Kidney tubule cell (primary cell): ENCODE data around the gene RREB1.

Source experiments
- DNase-seq: peaks from one replicate; pipeline ENCODE4 v3.0.0-alpha.2; 2018; ENCODE audit warnings: low spot score

Gene RREB1

DNA sequence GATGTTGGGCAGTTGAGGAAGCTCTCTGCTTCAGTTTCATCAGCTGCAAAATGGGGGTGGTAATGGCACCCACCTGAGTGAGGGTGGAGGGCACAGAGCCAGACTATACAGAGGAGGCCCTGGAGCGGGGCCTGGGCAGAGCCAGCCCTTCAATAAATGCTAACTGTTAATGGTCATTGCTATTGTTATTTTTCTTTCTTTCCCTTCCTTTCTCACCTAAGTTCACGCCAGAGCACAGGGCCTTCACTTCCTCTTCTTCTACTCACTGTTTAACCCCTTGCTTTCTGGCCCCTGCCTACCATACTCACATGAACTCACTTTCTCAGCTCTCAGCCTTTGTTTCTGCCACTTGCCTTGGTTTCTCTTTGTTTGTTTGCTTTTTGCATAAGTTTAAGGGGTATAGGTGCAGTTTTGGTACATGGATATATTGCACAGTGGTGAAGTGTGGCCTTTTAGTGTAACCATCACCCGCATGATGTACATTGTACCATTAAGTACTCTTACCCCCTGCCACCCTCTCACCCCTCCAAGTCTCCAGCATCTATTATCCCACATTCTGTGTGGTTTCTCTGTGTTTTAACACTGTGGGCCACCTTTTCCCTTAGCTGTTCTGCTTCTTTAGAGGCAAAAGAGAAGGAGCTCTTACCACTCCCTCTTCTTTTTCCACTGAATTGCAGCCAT is 7.5 kb upstream of the RREB1 start:
- no peak for DNase-seq

- no peak for DNase-seq
Observed at GRCh38 chr6:7100753-7101081, 7.0 kb upstream of the RREB1 start.

- DNase-seq: no peak
Observed at GRCh38 chr6:7101290-7101689, 6.5 kb upstream of the RREB1 start.

DNA sequence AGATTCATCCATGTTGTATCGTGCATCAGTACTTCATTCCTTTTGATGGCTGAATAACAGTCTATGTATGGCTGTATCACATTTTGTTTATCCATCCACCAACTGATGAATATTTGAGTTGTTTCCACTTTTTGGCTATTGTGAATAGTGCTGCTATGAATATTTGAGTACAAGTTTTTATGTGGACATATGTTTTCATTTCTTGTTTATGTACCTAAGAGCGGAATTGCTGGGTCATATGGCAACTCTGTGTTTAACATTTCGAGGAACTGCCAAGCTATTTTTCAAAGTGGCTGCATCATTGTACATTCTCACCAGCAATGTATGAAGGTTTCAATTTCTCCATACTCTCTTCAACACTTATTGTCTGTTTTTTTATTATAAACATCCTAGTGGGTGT is 3.0 kb upstream of the RREB1 start:
- DNase-seq: no peak

DNA sequence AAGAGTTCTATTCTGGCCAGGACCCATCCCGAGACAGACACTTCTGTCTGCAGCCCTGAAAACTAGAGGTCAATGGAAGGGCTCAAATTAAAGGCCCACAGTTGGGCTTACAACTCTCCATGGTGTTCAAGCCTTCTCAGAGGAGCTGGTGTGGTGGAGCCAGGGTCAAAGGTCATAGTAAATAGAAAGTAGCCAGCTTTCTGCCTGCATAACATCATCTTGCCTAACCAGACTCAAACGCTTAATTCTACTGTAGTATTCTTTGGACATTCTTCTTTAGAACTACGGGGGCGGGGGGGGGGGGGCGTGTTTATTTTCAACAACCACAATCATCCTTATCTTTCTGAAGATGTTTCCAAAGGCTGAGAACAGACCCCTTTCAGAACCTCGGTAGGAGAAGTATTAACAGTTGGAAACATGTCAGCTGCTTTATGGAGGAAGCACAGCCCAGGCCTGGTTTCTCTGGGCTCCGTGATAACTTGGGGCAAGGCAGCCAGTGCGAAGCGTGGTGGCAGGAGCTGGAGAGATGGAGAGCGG is 1.5 kb upstream of the RREB1 start:
- no peak for DNase-seq

GRCh38 chr6:7106752-7107577 is 796 bp upstream of the RREB1 start:
- no peak for DNase-seq

DNA sequence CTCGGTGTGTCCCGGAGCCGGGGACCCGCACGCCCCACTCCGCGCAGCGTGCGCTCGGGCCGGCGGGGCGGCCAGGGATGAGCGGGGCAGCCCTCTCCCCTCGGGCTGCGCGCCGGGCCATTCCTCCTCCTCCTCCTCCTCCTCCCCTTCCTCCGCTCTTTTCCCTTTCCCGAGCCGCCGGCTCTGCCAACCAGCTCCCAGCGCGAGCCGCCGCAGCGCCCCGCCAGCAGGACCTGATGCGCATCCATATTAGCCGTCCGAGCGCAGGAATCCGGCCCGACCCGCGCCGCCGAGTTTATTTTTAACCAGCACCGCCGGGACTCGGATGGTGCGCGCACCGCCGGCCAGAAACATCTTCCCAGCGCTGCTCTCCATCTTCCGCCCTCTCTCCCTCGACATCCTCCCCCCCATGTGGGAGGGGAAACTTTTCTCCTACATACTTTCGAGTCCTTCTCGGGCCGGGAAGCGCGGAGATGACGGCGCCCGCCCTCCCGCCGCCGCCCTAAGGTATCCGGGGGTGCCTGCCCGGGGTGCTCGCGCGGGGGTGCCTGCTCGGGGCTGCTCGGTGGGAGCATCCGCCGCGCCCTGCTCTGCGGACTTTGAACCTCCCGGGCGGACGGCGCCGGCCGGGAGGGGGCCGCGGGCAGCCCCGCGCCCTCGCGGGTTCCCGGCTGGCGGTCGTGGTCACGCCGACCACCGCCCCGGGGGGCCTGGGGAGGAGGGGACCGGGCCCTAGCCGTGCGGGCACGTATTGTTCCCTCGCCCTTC is 619 bp downstream of the RREB1 start:
- peak; percentile 83 for DNase-seq

- peak; percentile 70 for DNase-seq
Observed at GRCh38 chr6:7108964-7109836, 1.4 kb downstream of the RREB1 start.

GRCh38 chr6:7110092-7110792 is 2.5 kb downstream of the RREB1 start:
- no peak for DNase-seq

DNA sequence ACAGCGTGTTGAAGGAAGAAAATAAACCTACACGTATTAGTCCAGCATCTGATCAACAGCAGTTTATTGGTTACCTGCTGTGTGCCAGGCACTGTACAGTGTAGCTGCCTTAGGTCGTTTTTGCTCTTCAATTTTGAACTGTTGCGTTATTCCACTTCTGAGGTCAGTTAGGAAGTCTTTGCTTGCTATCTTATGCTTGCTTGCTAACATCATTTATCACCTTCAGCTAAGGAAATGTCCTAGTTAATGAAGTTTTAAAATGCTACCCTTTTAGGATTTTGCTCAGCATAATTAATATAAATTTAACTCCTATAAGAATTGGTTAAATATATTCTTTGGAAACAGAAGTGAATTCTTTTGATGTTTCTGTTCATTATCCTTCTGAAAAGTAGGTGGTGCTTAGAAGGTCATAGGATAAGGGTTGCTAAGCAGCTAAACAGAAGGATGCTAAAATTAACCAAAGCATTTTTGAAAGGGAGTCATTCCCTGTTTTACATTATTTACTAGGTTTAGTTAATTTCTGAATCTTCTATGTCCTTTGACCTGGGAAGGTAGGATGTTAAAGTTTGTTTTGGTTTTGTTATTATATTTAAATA is 3.4 kb downstream of the RREB1 start:
- no peak for DNase-seq

DNA sequence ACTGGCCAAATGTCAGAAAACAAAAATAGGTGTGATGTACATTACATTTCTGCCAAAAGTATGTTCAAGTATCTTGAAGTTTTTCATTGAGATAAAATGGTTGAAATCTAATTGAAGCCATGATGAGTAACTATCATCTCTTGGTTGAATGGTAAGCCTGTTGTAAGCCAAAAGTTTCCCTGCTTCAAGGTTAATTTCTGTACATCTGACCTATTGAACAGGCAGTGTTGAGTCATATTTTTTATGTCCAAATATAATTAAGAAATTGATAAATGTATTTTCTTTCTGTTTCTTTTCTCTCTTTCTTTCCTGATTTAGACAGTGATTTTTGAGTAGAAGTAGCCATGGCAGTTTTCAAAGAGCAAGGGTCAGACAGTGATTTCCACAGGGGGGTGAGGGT is 4.4 kb downstream of the RREB1 start:
- DNase-seq: no peak

DNA sequence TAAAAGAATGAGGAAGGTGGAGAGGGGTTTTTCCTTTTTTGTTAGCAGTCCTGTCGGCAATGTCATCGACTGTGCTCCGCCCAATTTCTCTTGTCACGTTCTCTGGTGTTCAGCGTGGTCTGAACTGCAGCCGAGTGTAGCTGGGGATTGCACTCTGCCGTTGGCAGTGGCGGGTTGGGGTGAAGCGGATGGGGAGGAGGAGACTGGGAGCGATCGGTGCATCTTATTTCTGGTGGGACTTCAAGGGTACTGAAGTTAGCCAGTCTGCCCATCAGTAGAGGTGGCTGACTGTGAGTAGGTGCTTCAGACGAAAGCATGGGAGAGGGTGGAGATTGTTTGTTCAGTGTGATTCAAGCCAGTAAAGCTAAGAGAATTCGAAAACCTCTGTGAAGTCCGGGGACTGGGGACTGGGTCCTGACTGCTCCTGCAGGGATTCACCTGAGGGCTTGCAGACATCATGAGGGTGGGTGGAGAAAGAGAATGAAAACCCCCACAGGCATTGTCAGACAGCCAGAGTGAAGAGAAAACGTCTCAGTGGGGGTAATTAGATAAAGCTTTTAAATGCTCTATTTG is 5.1 kb downstream of the RREB1 start:
- DNase-seq: peak; percentile 71

DNA sequence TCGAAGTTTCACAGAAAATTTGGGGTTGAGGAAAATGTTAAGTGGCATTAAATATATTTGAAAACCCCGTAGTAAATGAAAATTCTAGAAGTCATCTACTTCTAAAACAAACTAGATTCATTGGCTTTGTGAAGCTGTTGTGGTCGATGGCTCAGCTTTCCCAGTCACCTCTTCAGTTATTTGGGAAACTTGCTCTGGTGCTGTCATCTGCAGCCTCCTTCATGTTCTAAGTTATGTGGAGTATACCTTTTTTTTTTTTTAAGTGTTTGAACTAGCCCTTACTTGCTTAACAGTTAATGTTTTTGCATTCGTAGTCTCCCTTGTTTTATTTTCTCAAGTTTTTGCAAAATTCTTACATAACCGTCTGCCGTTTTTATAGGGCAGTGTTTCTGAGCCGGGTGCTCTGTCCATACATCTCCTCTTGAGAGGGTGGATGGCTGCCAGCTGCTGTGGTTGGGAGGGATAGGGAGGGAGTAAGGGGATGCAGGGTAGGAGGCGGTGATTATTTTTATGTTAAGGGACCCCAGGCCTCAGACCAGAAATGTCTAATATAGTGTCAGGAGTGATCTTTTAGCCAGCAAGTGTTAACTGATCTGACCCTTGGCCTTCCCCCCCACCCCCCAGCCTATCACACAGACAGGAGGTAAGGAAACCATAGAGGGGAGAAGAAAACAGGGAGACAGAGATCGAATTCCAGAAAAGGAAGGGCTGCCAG is 7.1 kb downstream of the RREB1 start:
- no peak for DNase-seq

DNA sequence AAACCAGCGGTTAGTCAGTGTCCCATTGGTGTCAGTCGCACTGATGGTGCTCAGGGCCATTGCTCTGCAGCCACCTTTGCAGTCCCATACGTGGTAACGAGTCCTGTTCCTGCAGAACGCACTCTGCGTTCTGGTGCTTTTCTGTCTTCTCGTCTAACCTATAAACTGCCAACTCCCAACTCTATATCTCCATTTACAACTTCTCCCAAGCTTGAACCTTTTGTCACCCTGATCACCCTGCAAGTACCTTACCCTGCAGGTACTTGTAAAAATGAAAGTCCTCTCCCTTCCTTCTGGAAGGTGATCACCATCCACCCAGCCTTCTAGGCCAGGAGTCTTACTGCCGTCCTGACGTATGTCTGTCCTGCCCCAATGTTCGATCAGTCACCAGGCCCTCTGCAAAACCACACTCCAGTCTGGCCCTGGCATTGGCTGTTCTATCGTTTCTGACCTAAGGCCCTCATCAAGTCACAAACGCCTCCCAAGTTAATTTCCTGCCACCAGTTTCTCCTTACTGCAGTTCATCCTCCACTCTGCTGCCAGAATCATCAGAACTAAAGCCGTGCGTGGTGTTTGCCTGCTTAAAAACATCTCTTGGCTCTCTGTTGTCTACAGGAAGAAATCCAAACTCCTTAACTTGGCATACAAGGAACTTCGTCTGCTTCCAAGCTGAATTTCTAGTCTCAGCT is 7.9 kb downstream of the RREB1 start:
- no peak for DNase-seq

- no peak for DNase-seq
Observed at GRCh38 chr6:7119272-7119801, 11.6 kb downstream of the RREB1 start.

DNA sequence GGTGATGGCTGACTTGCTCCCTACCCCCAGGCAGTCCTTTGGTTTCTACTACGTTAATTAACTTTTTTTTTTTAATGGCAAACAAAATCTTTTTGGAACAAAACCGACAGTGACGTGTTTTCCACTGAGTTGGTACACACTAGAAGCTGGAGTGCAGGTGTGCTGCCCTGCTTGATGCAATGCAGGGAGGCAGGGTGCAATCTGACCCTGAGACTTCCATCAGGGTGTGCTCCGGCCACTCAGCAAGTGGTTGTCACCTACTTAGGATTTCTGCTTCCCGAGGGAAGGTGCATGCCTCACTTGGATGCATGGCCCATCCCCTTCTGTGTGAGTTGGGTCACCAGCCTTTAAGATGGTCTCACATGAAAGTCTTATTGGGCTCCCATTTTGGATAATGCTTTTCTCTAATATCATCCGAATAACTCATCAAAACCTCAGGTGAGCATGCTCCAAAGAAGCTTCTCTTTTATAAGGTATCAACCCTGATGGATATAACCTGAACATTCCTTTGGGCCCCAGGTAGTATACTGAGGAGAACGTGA is 14.0 kb downstream of the RREB1 start:
- DNase-seq: no peak

GRCh38 chr6:7122684-7123083 is 14.9 kb downstream of the RREB1 start:
- no peak for DNase-seq

GRCh38 chr6:7124114-7124513 is 16.4 kb downstream of the RREB1 start:
- no peak for DNase-seq

GRCh38 chr6:7124636-7125035 is 16.9 kb downstream of the RREB1 start:
- DNase-seq: peak; percentile 93
